ENCODE measurements around the gene DNAAF3.

DNAAF3 gene

GRCh38 chr19:55173714-55174409, 7.4 kb upstream of the DNAAF3 start:
- TF ChIP-seq CREB1 (IDR thresholded peaks at IDR 0.05; ENCODE audit: low read depth), result no peak
- TF ChIP-seq EGR1 (IDR thresholded peaks at IDR 0.05), result no peak
- TF ChIP-seq TAF1 (IDR thresholded peaks at IDR 0.05; ENCODE audit: low read depth), result no peak
- TF ChIP-seq USF1 (IDR thresholded peaks at IDR 0.05), result no peak
- TF ChIP-seq CEBPB (IDR thresholded peaks at IDR 0.05), result no peak
- no peak for TF ChIP-seq TEAD4 (IDR thresholded peaks at IDR 0.05)
- no peak for TF ChIP-seq FOXM1 (IDR thresholded peaks at IDR 0.05; ENCODE audit: borderline replicate concordance, low read depth)
- no peak for TF ChIP-seq ZBTB7A (IDR thresholded peaks at IDR 0.05; ENCODE audit: low read depth)
- no peak for TF ChIP-seq EP300 (IDR thresholded peaks at IDR 0.05; ENCODE audit: borderline replicate concordance)
- TF ChIP-seq TCF12 (IDR thresholded peaks at IDR 0.05; ENCODE audit: low read depth), result no peak
- TF ChIP-seq RAD21 (IDR thresholded peaks at IDR 0.05; ENCODE audit: low read depth), result no peak
- TF ChIP-seq MAX (IDR thresholded peaks at IDR 0.05), result no peak
- no peak for TF ChIP-seq YY1 (IDR thresholded peaks at IDR 0.05; ENCODE audit: low read depth)
- TF ChIP-seq NFIC (IDR thresholded peaks at IDR 0.05), result no peak
- TF ChIP-seq REST (IDR thresholded peaks at IDR 0.05; ENCODE audit: low read depth), result no peak

GRCh38 chr19:55173186-55173713, 6.8 kb upstream of the DNAAF3 start:
- TF ChIP-seq EGR1 (IDR thresholded peaks at IDR 0.05), result no peak
- TF ChIP-seq ZBTB7A (IDR thresholded peaks at IDR 0.05; ENCODE audit: low read depth), result no peak
- TF ChIP-seq TEAD4 (IDR thresholded peaks at IDR 0.05), result no peak
- TF ChIP-seq TCF12 (IDR thresholded peaks at IDR 0.05; ENCODE audit: low read depth), result no peak
- TF ChIP-seq CEBPB (IDR thresholded peaks at IDR 0.05), result no peak
- TF ChIP-seq MAX (IDR thresholded peaks at IDR 0.05), result no peak
- TF ChIP-seq NFIC (IDR thresholded peaks at IDR 0.05), result no peak
- no peak for TF ChIP-seq CREB1 (IDR thresholded peaks at IDR 0.05; ENCODE audit: low read depth)
- no peak for TF ChIP-seq USF1 (IDR thresholded peaks at IDR 0.05)
- no peak for TF ChIP-seq TAF1 (IDR thresholded peaks at IDR 0.05; ENCODE audit: low read depth)
- TF ChIP-seq REST (IDR thresholded peaks at IDR 0.05; ENCODE audit: low read depth), result no peak
- no peak for TF ChIP-seq RAD21 (IDR thresholded peaks at IDR 0.05; ENCODE audit: low read depth)
- no peak for TF ChIP-seq YY1 (IDR thresholded peaks at IDR 0.05; ENCODE audit: low read depth)
- TF ChIP-seq EP300 (IDR thresholded peaks at IDR 0.05; ENCODE audit: borderline replicate concordance), result no peak
- no peak for TF ChIP-seq FOXM1 (IDR thresholded peaks at IDR 0.05; ENCODE audit: borderline replicate concordance, low read depth)

- no peak for TF ChIP-seq EGR1 (IDR thresholded peaks at IDR 0.05)
These were observed 6.3 kb upstream of the DNAAF3 start for GRCh38 chr19:55172741-55173140.

- TF ChIP-seq MAX (IDR thresholded peaks at IDR 0.05) (no peak), TEAD4 (IDR thresholded peaks at IDR 0.05) (no peak), TCF12 (IDR thresholded peaks at IDR 0.05; ENCODE audit: low read depth) (no peak), FOXM1 (IDR thresholded peaks at IDR 0.05; ENCODE audit: borderline replicate concordance, low read depth) (no peak), EP300 (IDR thresholded peaks at IDR 0.05; ENCODE audit: borderline replicate concordance) (no peak), USF1 (IDR thresholded peaks at IDR 0.05) (no peak), CREB1 (IDR thresholded peaks at IDR 0.05; ENCODE audit: low read depth) (no peak), EGR1 (IDR thresholded peaks at IDR 0.05) (no peak), NFIC (IDR thresholded peaks at IDR 0.05) (no peak), TAF1 (IDR thresholded peaks at IDR 0.05; ENCODE audit: low read depth) (no peak), ZBTB7A (IDR thresholded peaks at IDR 0.05; ENCODE audit: low read depth) (no peak), CEBPB (IDR thresholded peaks at IDR 0.05) (no peak), RAD21 (IDR thresholded peaks at IDR 0.05; ENCODE audit: low read depth) (no peak), REST (IDR thresholded peaks at IDR 0.05; ENCODE audit: low read depth) (no peak)
These were observed 5.0 kb upstream of the DNAAF3 start for GRCh38 chr19:55171440-55171839.
